GM18873 (cell line): ENCODE measurements around the gene AKNA.
"Not testable (repeated sequence)": the region's sequence is repeated elsewhere in the genome, so short reads cannot be mapped to it uniquely, and the experiment has no call there.

Experiments
- ATAC-seq: cut with Tn5 transposase; IDR thresholded peaks from one replicate; pipeline ENCODE4 v1.9.1; 2021; ENCODE audit warnings: mild to moderate bottlenecking, moderate library complexity, moderate number of reproducible peaks; ENCODE audit not compliant: unreplicated experiment, low FRiP score

Gene AKNA

DNA sequence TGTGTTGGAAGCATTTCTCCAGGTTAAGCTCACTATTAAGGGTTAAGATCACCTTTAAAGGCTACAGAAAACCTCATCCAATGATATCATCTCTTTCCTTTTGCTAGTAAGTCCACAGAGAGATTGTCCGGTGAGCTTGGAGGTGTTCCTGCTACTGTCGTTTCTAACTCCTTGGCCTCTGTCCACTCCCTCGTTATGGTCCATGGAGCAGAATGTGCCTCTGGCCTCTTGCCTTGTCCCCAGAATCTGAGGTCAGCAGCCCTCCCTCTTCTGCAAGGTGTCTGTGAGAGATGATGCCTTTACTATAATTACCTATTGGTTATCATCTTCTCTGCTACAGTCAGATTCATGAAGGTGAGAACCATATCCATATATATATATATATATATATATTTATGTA, 43.1 kb downstream of the AKNA start:
- ATAC-seq, result no peak

DNA sequence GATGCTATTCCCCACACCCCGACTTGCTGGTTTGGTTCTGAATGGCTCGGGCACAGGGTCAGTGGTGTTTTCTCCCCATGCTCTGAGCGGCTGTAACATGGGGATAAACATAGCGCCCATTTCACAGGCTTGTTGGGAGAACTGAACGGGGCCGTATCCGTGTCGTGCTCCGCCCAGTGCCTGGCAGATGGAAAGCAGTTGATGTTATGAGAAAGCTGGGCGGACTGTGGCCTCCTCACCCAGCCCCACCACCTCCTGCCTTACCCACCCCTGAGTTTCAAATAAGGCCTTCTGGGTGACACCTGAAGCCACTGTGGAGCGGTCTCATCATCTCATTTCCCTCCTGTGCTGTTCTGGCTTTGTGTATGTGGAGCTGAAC, 43.6 kb downstream of the AKNA start:
- no peak for ATAC-seq

DNA sequence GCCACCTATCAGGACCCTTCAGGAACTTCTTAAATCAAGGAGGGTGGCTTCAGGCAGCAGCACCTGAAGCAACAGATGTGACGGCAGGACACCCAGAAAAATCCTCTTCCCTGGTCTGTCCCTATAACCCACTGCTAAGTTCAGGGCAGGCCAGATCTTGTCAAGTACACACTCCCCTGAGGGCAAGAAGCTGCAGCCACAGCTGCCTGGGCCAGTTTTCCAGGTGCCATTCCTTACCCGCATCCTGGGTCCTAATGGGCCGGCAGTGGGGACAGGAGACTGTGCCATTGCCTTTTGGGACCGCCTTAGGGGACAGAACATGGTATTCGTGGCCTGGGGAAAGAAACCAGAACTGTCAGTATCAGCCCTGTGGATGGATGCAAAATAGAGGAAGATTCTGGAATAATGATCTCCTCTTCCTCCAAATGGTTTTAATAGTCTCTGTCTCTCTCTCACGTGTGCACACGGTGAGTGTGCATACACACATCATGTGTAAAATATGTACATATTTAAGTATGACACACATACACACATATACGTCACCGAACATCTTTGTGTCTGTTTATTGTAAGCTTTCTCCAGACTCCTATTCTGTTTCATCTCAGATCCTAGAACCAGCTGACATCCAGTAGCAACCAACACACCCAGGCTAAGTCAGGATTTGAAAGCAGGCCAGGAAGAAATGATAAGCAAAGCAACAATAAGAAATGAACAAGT, 44.2 kb downstream of the AKNA start:
- ATAC-seq, result no peak

DNA sequence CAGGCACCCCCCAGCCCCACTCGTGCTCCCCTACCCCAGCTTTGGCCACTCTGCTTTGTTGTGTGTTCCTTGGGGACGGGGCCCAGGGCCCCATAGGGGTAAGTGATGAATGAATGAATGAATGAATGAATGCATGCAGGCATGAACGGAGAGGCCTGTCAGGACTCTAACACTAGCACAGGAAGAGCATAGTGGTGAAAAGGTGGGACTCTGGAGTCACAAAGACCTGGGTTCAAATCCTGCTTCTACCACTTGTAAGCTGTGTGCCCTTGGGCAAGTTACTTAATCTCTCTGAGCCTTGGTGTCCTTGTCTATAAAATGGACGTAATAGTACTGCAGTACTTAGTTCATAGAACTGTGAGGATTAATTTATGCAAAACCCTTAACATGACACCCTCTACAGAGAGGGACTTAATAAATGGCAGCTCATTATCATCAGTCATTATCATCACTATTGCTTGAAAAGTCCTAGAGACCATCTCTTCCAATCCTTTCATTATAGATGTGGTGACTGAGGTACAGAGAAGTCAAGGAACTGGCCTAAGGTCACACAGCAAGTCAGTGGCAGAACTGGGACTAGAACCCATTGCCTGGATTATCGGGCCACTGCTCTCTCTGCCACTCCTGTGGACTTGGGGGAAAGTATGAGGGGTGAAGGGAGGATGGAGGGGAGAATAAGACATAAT, 44.9 kb downstream of the AKNA start:
- ATAC-seq, result no peak

GRCh38 chr9:114341991-114342390, 45.8 kb downstream of the AKNA start:
- no peak for ATAC-seq

DNA sequence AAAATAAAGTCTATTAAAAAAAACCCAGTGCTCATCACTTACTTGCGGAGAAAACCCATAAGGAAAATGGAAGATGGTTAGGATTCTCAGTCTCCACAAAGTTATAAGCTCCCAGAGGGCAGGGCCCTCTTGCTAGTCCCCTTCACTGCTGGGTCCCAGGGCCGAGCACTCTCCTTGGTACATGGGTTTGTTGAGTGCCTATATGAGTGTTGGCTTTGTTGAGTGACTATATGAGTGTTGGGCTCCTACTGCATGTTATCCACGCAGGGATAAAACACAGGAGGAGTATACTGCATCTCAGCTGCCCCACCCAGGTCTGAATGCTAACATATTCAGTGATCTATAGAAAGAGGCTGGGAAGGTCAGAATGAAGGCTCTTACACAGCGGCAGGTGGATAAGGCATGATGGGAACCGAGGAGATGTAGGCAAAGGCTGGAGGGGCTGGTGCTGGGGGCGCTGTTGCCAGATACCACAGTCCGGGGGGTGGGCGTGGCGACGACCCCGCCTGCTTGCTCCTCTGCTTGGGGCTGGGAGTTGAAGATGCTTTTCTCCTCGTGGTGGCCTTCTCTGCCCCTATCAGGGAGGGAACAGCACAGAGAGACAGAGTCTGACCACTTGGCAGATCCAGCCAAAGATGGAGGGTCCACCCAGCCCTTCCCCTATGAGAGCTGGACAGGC, 46.5 kb downstream of the AKNA start:
- ATAC-seq, result no peak

DNA sequence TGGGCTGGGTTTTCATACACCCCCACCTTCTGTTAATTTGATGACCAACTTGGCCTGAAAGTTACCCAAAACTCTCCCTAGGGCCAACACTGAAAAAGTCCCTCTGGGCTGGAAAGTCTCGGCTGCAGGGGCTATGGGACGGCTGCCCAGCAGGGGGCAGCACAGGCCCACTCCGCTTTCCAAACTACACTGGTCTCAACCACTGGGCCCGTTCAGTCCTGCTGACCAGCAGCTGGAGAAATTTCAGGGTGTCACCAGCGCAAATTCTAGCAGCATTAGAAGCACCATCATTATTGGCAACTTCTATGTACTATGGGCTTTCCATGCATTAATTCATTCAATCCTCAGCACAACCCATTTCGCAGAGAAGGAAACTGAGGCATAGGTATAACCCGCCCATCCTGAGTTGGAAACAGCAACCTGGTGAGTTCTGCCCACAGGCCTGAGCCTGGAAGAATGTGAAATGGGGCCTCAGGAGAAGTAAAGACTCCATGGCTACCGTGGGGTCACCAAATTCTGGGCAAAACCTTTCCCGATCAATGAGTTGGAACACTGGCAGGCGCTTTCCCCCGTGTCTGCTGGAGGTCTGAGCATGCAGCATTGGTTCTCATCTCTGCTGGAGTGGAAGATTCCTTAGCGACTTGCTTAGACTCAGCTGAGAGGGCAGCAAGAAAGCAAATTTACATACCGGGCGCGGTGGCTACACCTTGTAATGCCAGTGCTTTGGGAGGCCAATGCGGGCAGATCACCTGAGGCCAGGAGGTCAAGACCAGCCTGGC, 48.5 kb downstream of the AKNA start:
- ATAC-seq, result no peak

DNA sequence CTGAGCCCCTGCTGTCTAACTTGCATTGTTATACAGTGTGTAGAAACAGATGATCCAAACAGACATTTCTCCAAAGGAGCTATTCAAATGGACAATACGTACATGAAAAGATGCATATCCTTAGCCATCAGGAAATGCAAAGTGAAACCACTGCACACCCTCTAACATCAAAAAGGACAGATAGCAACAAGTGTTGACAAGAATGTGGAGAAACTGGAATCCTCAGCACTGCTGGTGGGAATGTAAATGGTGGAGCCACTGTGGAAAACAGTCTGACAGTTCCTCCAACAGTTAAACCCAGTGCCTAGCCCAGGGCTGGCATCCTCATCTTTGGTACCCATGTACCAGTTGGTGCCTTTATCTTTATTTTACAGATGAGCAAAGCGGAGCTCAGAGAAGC, 49.6 kb downstream of the AKNA start:
- no peak for ATAC-seq

DNA sequence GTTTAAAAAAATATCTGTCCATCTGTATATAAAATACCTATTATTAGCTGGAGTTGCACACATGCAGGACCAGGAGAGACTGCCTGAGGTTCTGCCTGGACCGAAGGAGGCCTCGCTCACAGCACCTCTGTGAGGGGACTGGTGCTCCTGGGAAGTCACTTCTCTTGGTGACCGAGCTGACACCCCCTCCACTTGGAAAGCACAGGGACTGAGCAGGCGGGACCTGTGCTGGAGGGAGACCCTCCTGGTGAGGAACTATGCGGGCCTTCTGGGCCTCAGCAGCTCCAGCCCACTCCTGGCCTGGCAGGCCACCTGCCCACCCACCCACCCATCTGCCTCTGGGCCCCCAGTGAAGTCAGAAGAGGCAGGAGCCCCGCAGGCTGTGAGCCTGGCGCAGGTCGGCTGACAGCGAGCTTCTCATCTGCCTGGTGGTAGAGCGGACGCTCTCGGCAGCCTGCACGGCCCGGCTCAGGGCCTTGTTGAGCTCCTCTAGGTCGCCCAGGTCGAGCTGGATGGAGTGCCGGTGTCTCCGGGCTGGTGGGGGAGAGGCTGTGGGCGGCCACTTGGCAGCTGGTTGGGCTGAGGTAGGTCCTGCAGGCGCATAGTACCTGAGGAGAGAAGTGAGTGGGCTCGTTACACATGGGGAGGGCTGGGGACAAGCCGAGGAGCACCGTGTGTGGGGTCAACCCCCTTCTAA, 50.9 kb downstream of the AKNA start:
- ATAC-seq, result no peak

GRCh38 chr9:114336157-114336556, 51.6 kb downstream of the AKNA start:
- no peak for ATAC-seq

GRCh38 chr9:114335745-114336144, 52.0 kb downstream of the AKNA start:
- ATAC-seq, result no peak

- ATAC-seq, result no peak
Observed at GRCh38 chr9:114334490-114334889, 53.3 kb downstream of the AKNA start.

DNA sequence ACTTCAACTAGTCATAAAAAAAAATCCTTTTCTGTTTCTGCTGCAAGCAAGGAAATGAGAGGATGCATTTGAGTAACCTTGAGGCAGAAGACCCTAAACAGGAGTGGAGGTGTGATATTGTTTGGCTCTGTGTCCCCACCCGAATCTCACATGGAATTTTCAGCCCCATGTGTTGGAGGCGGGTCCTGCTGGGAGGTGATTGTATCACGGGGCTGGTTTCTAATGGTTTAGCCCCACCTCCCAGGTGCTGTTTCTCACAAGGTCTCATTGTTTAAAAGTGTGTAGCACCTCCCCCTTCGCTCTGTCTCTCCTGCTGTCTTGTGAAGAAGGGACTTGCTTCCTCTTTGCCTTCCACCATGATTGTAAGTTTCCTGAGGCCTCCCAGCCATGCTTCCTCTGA, 54.1 kb downstream of the AKNA start:
- ATAC-seq, result not testable (repeated sequence)

DNA sequence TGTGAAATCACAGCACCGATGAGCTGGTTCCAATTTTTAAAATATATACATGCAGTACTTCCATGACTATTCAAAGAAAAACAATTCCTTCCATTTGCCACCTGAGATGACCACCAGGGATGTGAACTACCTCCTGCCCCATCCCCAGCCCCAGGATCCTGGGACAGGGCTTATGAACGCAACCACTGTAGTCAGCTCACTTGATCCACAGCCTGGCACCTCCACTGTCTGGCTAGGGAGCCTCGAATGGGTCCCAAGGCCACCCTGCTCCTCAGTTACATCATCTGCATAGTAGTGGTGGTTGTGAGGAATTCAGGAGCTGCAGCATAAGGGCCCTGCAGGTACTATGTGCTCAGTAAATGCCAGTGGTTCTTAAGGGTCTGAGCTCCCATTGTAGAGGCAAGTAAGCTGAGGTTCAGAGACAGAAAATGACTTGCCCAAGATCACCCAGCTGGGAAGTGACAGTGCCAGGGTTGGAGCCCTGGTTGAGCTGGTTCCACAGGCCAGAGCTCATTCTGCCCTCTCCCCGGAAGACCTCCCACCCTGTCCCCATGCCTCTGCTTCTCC, 55.2 kb downstream of the AKNA start:
- ATAC-seq, result not testable (repeated sequence)

DNA sequence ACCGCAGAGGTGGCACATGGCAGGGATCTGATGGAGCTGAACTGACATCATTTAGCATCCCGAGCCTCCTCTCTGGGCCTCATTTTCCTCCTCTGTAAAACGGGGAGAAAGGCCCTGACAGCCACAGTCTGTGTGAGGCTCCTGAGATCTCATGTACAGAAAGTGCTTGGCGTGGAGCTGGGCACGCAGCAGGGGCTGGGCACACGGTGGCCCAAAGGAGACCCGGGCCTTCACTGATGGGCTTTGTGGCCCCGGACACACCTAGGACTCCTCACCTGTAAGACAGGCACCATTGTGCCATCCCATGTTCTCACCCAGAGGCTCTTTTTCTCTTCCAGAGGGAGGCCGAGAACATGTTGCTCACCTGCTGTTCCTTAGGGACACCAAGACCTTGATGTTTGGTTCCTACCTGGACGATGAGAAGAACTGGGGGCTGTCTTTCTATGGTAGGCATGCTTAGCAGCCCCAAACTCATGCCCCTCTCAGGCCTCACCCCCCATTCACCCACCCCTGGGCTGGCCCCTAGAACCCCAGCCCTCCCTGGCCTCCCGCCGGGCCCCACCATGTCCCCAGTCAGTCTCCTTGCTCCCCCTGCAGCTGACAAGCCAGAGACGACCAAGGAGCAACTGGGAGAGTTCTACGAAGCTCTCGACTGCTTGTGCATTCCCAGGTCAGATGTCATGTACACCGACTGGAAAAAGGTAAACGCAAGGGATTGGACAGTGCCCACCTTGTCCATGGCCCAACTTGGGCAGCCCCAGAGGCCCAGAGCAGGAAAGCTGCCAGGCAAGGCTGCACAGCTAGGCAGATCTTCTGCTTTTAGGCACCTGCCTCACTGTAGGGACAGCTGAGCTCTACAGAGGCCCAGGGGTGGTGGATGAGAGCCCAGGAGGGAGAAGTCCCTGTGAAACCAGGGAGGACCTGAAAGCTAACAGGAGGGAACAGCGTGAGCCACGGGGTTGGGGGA, 56.3 kb downstream of the AKNA start:
- not testable (repeated sequence) for ATAC-seq

DNA sequence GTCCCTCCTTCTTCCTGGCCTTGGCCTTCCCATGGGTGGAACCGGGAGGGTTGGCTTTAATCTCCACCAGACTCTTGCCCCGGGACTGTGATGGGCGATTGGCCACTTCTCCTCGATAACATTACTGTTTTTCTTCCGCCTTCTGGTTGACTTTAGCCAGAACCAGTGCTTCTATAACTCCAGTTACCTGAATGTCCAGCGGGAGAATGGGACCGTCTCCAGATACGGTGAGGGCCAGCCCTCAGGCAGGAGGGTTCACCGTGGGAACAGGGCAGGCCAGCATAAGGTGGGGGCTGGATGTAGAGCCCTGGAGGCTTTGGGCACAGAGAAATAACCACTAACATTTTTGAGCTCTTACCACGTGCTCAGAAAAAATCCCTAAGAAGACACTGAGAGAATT, 57.1 kb downstream of the AKNA start:
- no peak for ATAC-seq

GRCh38 chr9:114329625-114330022, 58.2 kb downstream of the AKNA start, which contains the start of gene ORM2:
Gene ORM2, plus strand, starts transcription at chr9:114329869. Its CDS starts 36 bp downstream, at chr9:114329905.
- ATAC-seq, result not testable (repeated sequence)

GRCh38 chr9:114328937-114329624, 58.7 kb downstream of the AKNA start:
- not testable (repeated sequence) for ATAC-seq
